MM.1S (cell line): Measurements from ENCODE around the gene SIX1.
A peak's percentile ranks its signal among the peaks of the same experiment; 100 is the strongest.

Experiments used
- DNase-seq: peaks from one replicate; pipeline ENCODE4 v3.0.0-alpha.2; 2015
- H2AFZ ChIP-seq: fragments of 300-600 bp; sonication (generic); 2 replicates; pipeline ENCODE4 v1.6.0; 2016; ENCODE audit warnings: antibody characterized with exemption, low read length
- H3F3A ChIP-seq: fragments of 300-600 bp; sonication (generic); 2 replicates; pipeline ENCODE4 v1.6.1; 2016; ENCODE audit warnings: mild to moderate bottlenecking, antibody characterized with exemption, low read length, moderate library complexity, mixed read lengths; ENCODE audit not compliant: insufficient read depth
- H3K27ac ChIP-seq: fragments of 300-600 bp; sonication (generic); 2 replicates; pipeline ENCODE4 v1.5.1; 2016; ENCODE audit warnings: mild to moderate bottlenecking, low read length
- H3K27me3 ChIP-seq: fragments of 300-600 bp; sonication (generic); replicated peaks from 2 replicates; pipeline ENCODE4 v1.6.0; 2016; ENCODE audit warnings: low read length; ENCODE audit not compliant: insufficient read depth
- H3K36me3 ChIP-seq: fragments of 300-600 bp; sonication (generic); replicated peaks from 2 replicates; pipeline ENCODE4 v1.6.1; 2016; ENCODE audit warnings: mild to moderate bottlenecking, low read length, mixed read lengths; ENCODE audit not compliant: insufficient read depth
- H3K4me1 ChIP-seq: fragments of 300-600 bp; sonication (generic); 2 replicates; pipeline ENCODE4 v1.6.1; 2016; ENCODE audit warnings: low read length, mixed read lengths
- H3K4me2 ChIP-seq: fragments of 300-600 bp; sonication (generic); 2 replicates; pipeline ENCODE4 v1.6.0; 2016; ENCODE audit warnings: low read depth, low read length
- H3K4me3 ChIP-seq: fragments of 300-600 bp; sonication (generic); 2 replicates; pipeline ENCODE4 v1.5.1; 2016; ENCODE audit warnings: low read length, mixed read lengths
- H3K79me2 ChIP-seq: fragments of 300-600 bp; sonication (generic); 2 replicates; pipeline ENCODE4 v1.6.1; 2016; ENCODE audit warnings: mixed run types, low read length, mixed read lengths
- H3K9ac ChIP-seq: fragments of 300-600 bp; sonication (generic); 2 replicates; pipeline ENCODE4 v1.6.1; 2016; ENCODE audit warnings: low read length, mixed read lengths
- H3K9me2 ChIP-seq: fragments of 300-600 bp; sonication (generic); replicated peaks from 2 replicates; pipeline ENCODE4 v1.6.1; 2016; ENCODE audit warnings: mild to moderate bottlenecking, low read length, mixed read lengths; ENCODE audit not compliant: insufficient read depth
- H3K9me3 ChIP-seq: fragments of 300-600 bp; sonication (generic); replicated peaks from 2 replicates; pipeline ENCODE4 v1.6.1; 2016; ENCODE audit warnings: mild to moderate bottlenecking, low read length, mixed read lengths; ENCODE audit not compliant: insufficient read depth
- H4K20me1 ChIP-seq: fragments of 300-600 bp; sonication (generic); 2 replicates; pipeline ENCODE4 v1.6.1; 2016; ENCODE audit warnings: mild to moderate bottlenecking, low read length, moderate library complexity, mixed read lengths; ENCODE audit not compliant: insufficient read depth
- CTCF ChIP-seq: fragments of 300-600 bp; sonication (generic); IDR thresholded peaks from 2 replicates; pipeline ENCODE4 v1.5.1; 2016; ENCODE audit warnings: antibody characterized with exemption, low read length, mixed read lengths
- EZH2 ChIP-seq: fragments of 300-600 bp; sonication (generic); optimal IDR thresholded peaks from 2 replicates; pipeline ENCODE3; 2017; ENCODE audit warnings: low read depth, mild to moderate bottlenecking, antibody characterized with exemption, low read length, mixed read lengths
- EZH2phosphoT487 ChIP-seq: fragments of 300-600 bp; sonication (generic); IDR thresholded peaks from 2 replicates; pipeline ENCODE4 v1.6.1; 2018; ENCODE audit warnings: antibody characterized with exemption, low read length

SIX1 gene

GRCh38 chr14:60630129-60630528 lies 19.1 kb downstream of the SIX1 start:
- no peaks in the 10 kb centered on the region for H4K20me1 ChIP-seq
- no peaks in the 10 kb centered on the region for H3K79me2 ChIP-seq
- no peaks in the 10 kb centered on the region for H3K9me3 ChIP-seq
- H3K4me3 ChIP-seq = no peak overlapping the region
- no peak overlapping the region for H3K4me2 ChIP-seq
- H3K9ac ChIP-seq = no peak overlapping the region
- H3K27ac ChIP-seq = no peak overlapping the region
- TF ChIP-seq EZH2phosphoT487 (no peak), CTCF (no peak), EZH2 (no peak)
- peaks cover 10% of the 10 kb centered on the region; the same call in 1 of the 2 replicates for H3K4me1 ChIP-seq
- no peak for DNase-seq
- peaks cover 14% of the 10 kb centered on the region for H3F3A ChIP-seq
- no peaks in the 10 kb centered on the region for H3K36me3 ChIP-seq
- no peak overlapping the region for H2AFZ ChIP-seq
- no peaks in the 10 kb centered on the region; the same call in 1 of the 2 replicates for H3K27me3 ChIP-seq
- no peaks in the 10 kb centered on the region for H3K9me2 ChIP-seq

GRCh38 chr14:60628892-60629291 lies 20.4 kb downstream of the SIX1 start:
- no peaks in the 10 kb centered on the region for H3K9me3 ChIP-seq
- no peak overlapping the region for H3K9ac ChIP-seq
- DNase-seq = no peak
- H3K79me2 ChIP-seq = no peaks in the 10 kb centered on the region
- TF ChIP-seq EZH2 (no peak), EZH2phosphoT487 (no peak), CTCF (no peak)
- no peaks in the 10 kb centered on the region for H4K20me1 ChIP-seq
- no peaks in the 10 kb centered on the region; the same call in 1 of the 2 replicates for H3K27me3 ChIP-seq
- no peaks in the 10 kb centered on the region for H3K36me3 ChIP-seq
- no peak overlapping the region for H3K4me2 ChIP-seq
- H3K9me2 ChIP-seq = no peaks in the 10 kb centered on the region
- no peak overlapping the region for H3K27ac ChIP-seq
- H3K4me3 ChIP-seq = no peak overlapping the region
- peaks cover 14% of the 10 kb centered on the region for H3F3A ChIP-seq
- no peak overlapping the region for H2AFZ ChIP-seq
- peaks cover 10% of the 10 kb centered on the region; the same call in 1 of the 2 replicates for H3K4me1 ChIP-seq

- no peak for TF ChIP-seq EZH2phosphoT487
- no peak for TF ChIP-seq CTCF
- no peak for TF ChIP-seq EZH2
- H3K27me3 ChIP-seq = no peaks in the 10 kb centered on the region
- no peaks in the 10 kb centered on the region for H3K9me2 ChIP-seq
- no peaks in the 10 kb centered on the region for H3K79me2 ChIP-seq
- H3K36me3 ChIP-seq = no peaks in the 10 kb centered on the region
- no peak overlapping the region for H2AFZ ChIP-seq
- no peaks in the 10 kb centered on the region for H4K20me1 ChIP-seq
- no peak overlapping the region for H3K27ac ChIP-seq
- H3K9ac ChIP-seq = no peak overlapping the region
- no peak overlapping the region for H3K4me3 ChIP-seq
- H3F3A ChIP-seq = no peaks in the 10 kb centered on the region
- H3K4me2 ChIP-seq = peak overlapping the region; percentile 35
- DNase-seq = peak; percentile 44
- no peaks in the 10 kb centered on the region for H3K9me3 ChIP-seq
- peaks cover 18% of the 10 kb centered on the region for H3K4me1 ChIP-seq
These were observed 26.4 kb downstream of the SIX1 start for GRCh38 chr14:60622917-60623257.
